GM19099 (cell line): ENCODE measurements around the gene PCNX2.

ENCODE experiments used
- POLR2A ChIP-seq: IDR thresholded peaks from 3 replicates; pipeline ENCODE4 v1.6.1; 2011; ENCODE audit warnings: low read depth; ENCODE audit not compliant: insufficient read length; ENCODE audit errors: extremely low read depth

Gene PCNX2

DNA sequence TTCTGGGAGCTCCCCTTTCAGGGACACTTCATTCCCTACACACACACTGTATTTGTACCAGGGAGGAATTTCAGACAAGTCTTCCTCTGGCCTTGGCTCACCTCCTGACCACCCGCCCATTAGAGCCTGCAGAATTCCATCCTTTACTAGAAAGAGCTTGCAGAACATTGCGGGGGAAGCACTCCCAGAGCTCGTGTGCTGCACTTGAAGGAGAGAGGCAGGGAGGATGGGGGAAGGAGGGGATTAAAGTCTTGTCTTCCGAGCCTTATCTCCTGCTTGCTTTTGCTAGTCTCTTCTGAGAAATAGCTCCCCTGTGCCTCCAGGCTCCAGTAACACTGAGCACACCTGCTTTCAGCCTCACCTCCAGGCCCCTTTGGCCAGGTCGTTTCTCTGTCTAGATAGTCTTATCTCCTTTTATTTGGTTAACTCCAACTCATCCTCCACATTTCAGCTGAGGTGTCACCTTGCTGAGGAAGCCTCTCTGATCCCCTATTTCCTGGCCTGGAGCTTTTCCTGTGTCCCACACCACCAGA, 62.0 kb downstream of the PCNX2 start:
- no peak for TF ChIP-seq POLR2A

DNA sequence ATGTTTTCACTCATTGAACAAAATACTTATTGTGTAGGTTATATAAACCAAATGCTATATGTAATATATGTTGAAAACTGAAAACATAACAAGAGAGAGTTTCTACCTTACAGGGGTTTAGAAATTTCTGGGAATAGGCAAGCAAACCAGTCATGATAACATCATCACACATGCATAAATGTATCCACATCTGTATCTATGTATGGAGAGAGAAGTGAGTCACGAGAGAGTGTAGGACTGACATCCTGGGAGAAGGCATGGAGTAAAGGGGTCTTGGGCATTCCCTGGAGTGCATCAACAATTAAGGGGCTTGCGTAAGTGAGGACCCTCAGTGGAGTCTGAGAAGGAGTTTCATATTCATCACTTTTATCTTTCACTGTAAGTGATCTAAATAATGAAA, 65.5 kb downstream of the PCNX2 start:
- no peak for TF ChIP-seq POLR2A

DNA sequence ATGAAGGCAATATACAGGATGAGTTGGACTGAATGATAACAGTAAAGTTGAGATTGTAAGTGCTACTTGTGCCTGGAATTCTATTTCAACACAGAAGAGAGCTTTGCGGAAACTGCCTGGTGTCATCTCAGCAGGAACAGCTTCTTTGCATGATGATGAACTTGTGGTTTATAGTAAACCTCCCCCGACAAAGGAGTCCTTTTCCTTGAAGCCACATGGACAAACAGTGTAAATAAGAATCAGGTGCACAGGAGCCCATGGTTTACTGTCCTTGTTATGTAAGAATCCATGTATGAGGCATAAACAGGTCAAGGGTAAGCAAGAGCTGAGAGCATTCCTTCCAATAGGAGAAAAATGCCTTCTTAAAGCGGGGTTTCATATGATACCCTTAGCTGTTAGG, 66.2 kb downstream of the PCNX2 start:
- TF ChIP-seq POLR2A: no peak

DNA sequence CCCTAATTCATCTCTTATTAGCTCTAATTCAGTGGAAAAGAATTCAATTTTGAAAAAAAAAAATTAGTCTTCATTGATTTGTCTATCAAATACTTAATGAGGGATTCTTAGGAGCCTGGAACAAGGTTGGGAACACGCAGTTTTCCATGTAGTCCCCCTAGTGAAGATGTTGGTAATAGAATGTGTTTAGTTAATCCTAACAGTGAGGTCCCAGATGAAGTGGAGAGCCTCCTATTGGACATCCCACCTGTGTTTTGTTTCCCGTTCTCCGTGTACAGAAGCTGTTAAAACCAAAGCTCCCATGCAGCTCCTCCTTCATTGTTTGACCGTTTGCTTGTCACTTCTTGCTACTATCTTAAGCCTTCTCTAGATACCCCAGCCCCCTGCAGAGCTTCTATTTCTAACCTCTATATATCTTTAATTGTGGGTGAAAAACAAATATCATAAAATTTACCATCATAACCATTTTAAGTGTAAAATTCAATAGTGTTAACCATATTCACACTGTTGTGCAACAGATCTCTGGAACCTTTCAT, 67.5 kb downstream of the PCNX2 start:
- TF ChIP-seq POLR2A: no peak

DNA sequence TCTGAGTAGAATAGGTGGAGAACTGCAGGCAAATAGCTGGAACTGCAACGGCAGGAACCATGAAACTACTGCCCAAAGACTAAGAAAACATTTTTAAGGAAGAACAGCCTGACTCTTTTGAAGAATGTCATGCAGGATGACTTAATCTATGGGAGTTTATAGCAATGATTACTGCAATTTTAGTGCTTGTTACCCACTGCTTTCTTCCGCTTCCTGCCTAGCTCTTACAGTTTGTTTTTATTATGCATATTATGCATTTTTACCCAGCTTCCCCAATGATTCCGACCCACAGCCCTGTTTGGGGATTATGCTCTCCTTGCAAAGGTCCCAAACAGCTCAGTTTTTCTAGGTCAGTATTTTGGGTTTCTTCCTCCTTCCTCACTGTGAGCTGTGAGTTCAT, 71.2 kb downstream of the PCNX2 start:
- TF ChIP-seq POLR2A: no peak

DNA sequence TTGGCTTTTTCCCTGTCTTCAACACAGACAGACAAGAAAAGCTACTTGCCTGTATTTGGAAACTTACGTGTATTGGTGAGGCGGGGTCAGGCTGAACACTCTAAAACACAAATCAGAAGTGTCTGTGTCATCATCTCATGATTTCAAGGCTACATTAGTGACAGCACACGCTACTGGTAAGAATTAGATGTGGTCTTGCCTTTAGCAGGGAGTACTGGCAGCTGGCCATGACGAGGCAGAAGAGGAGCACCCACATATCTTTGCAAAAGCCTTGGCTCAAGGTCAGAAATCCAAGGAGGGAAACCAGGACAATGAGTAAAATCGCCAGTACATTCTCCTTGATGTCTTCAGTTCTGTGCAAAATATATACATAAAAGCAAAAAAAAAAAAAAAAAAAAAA, 77.7 kb downstream of the PCNX2 start:
- no peak for TF ChIP-seq POLR2A

DNA sequence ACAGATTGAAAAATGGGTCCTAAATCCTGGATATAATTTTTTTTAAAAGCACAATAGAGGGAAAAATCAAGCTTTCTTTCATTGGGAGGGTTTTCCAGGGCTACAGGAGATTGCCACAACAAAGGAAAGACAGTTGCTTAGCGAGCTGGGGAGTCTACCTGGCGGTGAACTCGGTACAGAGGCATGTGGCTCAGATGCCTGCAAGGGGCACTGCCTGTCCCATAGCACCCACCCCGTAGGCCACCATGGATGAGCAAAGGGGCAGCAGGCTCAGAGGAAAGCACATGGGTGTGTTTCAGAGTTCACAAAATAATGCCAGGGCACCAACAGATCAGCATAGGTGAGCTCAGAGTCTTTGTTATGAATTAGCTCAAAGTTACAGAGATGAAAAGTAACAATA, 79.5 kb downstream of the PCNX2 start:
- no peak for TF ChIP-seq POLR2A

DNA sequence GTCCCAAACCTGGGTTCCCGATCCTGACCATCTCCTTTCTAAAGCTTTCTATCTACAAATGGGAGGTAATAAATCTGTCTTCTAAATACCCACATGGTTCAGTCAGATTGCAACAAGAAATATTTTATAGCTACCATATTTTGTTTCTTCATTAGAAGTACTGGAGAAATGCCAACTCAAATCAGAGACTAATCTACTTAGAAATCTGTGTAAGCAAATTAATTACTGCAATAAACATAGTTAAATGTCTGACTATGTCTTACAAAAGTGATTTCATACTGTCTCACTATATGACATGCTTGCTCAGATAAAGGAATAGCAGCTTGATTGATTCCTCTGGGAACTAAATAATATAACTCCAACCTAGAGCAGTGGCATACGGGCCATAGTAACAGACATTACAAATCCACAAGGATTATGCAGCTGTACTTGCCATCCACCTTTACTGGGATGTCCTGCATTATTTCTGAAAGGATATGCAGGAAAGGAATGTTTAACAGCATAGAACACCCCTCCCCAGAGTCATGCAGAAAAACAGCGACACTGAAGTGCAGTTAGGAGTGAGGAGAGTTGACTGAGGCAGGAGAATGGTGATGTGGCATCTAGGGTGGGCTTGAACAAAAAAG, 80.3 kb downstream of the PCNX2 start:
- no peak for TF ChIP-seq POLR2A

DNA sequence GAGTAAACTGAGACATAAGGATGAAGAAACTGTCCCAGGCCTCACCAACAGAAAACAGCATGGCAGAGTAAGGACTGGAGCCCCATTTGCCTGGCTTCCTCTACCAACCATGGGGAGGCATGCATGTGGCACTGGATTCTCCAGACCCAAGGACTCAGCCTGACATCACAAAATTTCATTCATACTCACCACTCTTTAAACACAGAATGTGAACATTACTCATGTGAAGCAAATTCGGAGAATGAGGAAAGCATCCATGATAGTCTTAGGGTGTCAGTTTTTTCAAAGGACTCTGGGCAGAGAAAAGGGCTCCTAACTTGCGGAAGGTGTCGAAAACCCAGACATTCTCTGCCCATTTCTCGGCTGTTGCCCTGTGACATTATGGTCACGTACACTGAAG, 83.9 kb downstream of the PCNX2 start:
- TF ChIP-seq POLR2A: no peak

DNA sequence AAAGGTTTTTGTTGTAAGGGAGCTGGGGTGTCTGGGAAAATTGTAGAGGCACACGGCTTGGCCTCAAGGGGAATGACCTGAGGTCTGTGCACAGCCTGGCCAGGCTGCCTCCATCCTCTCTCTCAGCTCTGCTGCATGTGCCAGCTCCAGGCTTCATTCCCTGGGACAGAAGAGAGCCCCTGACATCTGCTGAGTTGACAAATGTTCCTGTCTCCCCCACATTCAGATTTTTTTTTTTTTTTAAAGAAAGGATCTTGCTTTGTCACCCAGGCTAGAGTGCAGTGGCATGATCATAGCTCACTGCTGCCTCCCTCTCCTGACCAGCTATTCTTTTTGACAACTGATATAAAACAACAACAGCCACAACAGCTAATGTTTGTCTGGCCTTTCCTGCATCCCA, 84.4 kb downstream of the PCNX2 start:
- no peak for TF ChIP-seq POLR2A

DNA sequence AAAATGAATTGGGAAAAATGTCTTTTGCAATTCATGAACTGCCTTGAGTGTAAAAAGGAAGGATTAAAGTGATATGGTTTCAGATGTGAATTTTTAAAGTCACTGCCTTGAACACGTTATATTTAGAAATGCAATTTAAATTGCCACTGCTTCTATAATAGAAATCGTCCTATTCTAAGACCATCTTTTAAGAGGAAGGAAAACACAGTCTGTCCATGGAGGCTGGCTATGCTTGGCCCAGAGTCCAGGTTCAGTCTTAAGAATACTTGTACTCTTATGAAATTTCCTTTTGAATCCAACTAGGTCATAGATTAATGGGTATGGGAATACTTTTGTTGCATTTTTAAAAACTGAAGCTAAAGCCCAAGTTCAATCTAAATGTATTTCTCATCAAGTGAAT, 86.0 kb downstream of the PCNX2 start:
- no peak for TF ChIP-seq POLR2A

DNA sequence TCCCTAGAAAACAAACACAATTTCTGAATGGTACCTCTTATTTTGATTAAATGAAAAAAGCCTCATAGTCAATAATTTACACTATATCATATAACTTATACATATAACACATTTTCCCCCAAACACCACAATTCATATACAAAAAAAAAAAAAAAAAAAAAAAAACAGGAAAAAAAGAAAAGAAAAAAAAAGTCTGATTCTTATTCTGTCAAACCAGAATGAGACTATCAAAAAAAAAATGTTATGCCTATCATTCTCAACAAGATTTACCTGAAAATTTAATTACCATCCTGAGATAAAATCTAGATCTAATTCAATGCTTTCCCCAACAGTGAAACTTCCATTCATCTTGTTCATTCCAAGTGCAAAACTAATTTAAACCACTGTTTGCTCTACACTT, 86.8 kb downstream of the PCNX2 start:
- no peak for TF ChIP-seq POLR2A

DNA sequence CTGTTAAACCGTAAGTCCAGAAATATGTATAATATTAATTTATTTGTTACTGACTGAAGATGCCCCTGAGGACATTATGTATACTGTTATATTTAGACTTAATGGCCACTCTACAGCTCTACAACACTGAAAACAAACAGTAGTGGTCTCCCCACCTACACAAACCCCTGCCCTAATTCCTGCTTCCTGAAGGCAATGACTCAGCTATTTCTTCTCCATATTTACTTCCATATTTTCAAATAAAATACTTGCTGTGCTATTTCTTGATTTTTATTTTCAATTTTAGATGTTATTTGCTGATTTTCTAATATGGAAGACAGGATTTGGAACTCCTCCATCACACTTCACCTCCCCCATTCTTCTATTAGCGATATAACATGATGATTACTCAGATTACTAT, 97.6 kb downstream of the PCNX2 start:
- TF ChIP-seq POLR2A: no peak

DNA sequence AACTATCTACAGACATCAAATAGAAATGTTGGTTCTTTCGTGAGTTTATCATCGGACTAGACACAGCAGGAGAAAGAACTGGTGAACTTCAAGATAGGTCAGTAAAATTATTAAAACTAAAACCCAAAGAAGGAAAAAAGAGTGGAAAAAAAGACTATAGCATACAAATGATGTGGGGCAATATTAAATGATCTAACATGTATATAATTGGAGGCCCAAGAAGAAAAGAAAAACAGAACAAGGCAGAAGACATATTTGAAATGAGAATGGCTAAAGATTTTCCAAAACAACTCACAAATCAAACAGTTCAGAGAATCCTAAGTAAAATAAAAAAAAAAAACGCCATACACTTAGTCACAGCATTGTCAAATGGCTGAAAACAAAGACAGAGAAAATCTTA, 101.8 kb downstream of the PCNX2 start:
- no peak for TF ChIP-seq POLR2A

DNA sequence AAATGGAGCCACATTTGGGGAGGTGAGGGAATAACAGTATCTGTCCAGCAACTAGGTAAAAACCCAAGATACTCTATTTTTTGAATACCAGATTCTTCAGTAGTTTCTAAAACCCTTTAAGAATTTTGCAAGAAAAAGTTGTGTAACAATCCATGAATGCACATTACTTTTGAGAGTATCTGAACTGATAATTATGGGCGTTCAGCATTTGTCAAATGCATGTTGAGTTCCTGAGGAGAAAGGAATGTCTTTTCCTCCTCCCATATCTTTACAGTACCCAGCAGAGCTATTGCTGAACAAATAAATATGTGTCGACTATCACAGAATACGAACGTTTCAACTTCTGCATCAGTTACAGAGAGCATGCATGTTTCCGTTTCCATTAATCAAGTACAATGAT, 104.5 kb downstream of the PCNX2 start:
- TF ChIP-seq POLR2A: no peak

DNA sequence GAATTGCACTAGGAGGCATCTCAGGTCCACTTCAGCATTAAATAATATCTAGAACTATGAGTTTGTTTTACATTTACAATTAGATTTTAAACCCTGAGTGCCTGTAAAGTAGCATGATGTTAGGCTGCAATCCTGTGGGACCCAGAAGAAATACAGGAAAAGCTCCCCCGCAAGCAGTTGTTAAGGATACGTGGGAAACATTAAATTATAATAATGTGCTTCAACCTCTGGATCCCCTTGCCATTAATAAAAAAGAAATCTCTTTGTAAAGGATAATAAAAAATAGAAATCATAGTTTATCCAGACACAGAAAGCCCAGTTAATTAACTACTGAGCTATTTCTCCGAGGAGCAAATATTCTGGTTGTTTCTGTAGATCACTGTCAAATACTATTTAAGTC, 106.0 kb downstream of the PCNX2 start:
- no peak for TF ChIP-seq POLR2A

DNA sequence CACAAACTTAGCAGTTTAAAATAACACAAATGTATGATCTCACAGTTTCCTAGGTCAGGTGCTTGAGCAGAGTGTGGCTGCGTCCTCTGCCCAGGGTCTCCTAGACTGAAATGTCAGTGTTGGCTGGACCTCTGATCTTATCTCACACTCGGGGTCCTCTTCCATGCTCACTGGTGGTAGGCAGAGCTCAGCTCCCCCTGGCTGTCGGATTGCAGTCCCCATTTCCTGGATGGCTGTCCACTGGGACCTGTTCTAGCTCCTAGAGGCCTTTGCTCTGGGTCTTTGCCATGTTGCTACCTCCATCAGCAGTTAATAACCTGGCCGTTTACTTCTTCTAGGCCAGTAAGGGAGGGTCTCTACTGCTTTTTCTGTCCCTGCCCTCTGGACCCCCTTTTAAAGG, 107.5 kb downstream of the PCNX2 start:
- no peak for TF ChIP-seq POLR2A
